DMS79 (cell line): ENCODE results near the gene AQR.
"Not testable (repeated sequence)": the region's sequence is repeated elsewhere in the genome, so short reads cannot be mapped to it uniquely, and the experiment has no call there.

Experiments
- DNase-seq: peaks from one replicate; lab custom pipeline; 2025; lab: John Stamatoyannopoulos, UW

The AQR gene

GRCh38 chr15:34969340-34970097 lies at the start of gene AQR:
AQR (minus strand) TSS chr15:34969742; CDS start chr15:34969613, 129 bp downstream.
- DNase-seq, result peak; percentile 70

GRCh38 chr15:35014241-35014640 lies 44.7 kb upstream of the AQR start:
- DNase-seq, result no peak

DNA sequence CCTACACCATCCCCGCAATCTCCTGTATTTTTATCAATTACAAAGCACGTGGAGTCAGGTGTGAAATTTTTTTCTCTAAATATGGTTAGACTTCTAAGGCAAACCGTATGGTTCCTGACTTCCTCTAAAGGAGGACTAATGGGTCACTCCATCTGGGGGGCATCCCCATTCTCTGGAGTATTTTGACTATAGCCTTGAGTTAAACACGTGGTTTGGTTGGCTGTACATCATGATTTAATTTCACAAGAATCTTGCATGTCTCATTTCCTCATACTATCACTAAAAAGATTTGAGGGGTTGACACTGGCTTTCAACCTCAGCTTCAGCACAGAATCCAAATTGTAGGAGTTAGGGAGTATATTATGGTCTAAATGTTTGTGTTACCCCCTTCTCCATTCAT lies 43.8 kb upstream of the AQR start:
- no peak for DNase-seq

DNA sequence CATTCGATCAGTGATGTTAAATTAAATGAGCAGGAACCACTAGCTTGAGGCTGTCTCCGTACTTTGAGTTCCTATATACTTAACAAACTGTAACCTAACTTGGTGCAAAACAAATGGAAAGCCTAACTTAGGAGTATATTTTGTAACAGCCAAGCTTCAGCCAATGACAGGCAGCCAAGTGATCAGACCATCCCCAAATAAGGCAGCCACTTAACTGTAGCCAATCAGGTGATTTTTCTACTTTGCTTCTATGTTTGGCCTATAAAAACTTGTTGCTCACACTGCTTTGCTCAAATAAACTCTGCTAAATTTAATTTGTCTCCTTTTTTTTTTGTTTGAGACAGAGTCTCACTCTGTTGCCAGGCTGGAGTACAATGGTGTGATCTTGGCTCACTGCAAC lies 37.9 kb upstream of the AQR start:
- DNase-seq, result no peak

DNA sequence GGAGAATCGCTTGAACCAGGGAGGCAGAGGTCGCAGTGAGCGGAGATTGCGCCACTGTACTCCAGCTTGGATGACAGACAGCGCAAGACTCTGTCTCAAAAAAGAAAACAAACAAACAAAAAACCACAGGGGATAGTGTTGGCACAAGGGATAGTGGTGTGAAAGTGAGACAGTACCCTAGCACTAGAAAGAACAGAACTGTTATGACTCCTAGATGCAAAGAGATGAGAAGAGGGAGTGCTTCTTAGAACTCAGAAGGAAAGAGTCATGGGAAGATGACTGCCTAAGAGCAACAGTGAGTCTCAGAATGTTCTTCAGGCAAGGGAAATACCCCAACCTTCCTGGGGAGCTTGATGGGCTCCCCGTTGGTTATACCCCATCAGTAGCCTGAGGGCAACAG lies 36.4 kb upstream of the AQR start:
- no peak for DNase-seq

GRCh38 chr15:35003928-35004327 lies 34.4 kb upstream of the AQR start:
- no peak for DNase-seq

GRCh38 chr15:35000511-35000910 lies 31.0 kb upstream of the AQR start:
- no peak for DNase-seq

DNA sequence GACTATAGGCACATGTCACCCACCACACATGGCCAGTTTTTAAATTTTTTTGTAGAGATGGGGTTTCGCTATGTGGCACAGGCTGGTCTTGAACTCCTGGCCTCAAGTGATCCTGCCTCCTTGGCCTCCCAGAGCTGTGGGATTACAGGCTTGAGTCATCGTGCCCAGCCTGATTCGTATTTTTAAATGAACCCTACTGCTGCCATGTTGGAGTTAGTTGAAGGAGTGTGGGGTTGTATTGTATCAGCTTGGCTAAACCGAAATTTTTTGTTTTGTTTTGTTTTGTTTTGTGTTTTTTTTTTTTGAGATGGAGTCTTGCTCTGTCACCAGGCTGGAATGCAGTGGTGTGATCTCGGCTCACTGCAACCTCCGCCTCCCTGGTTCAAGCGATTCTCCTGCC lies 30.4 kb upstream of the AQR start:
- DNase-seq, result no peak

- no peak for DNase-seq
Measured at GRCh38 chr15:34994925-34995324, 25.4 kb upstream of the AQR start.

DNA sequence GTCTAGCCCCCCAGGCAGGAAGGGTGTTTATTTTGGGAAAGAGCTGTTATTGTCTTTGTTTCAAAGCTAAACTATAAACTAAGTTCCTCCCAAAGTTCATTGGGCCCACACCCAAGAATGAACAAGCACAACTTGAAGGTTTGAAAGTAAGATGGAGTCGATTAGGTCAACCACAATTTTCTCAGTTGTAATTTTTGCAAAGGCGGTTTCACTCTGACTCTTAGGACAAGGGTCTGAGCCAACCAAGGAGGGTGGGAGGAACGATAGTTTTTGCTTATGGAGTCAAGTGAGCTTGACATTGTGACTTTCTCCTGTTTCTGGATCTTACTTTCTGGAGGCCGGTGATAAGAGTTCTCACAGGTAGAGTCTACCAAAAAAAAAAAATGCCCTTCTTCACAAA lies 24.3 kb upstream of the AQR start:
- no peak for DNase-seq

GRCh38 chr15:34993412-34993811 lies 23.9 kb upstream of the AQR start:
- no peak for DNase-seq

- DNase-seq, result peak; percentile 27
Measured at GRCh38 chr15:34988027-34988902, 18.7 kb upstream of the AQR start, which contains the start of gene ZNF770. ZNF770 (minus strand) TSS chr15:34988287; CDS start chr15:34983434, 4,853 bp downstream.

- DNase-seq, result peak; percentile 0
Measured at GRCh38 chr15:34987609-34988026, 18.1 kb upstream of the AQR start.

- DNase-seq, result no peak
Measured at GRCh38 chr15:34986771-34987480, 17.4 kb upstream of the AQR start.

DNA sequence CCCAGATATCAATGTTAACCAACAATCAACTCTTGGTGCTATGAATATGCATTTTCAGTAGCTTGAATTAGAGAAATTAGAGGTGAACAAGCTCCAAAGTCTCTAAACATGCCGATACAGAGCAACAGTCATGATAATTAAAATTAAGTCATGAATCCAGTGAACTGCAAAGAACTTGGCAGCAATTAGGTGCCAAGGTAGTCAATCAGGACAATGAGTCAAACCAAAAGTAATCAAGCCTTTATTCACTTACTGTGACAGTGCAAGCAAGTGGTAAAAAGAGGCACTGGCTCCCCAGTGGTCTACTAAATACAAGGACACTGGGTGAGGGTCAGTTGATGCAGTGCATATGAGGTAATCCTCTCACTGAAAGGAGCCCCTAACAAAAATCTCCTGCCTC lies 16.8 kb upstream of the AQR start:
- DNase-seq, result no peak

DNA sequence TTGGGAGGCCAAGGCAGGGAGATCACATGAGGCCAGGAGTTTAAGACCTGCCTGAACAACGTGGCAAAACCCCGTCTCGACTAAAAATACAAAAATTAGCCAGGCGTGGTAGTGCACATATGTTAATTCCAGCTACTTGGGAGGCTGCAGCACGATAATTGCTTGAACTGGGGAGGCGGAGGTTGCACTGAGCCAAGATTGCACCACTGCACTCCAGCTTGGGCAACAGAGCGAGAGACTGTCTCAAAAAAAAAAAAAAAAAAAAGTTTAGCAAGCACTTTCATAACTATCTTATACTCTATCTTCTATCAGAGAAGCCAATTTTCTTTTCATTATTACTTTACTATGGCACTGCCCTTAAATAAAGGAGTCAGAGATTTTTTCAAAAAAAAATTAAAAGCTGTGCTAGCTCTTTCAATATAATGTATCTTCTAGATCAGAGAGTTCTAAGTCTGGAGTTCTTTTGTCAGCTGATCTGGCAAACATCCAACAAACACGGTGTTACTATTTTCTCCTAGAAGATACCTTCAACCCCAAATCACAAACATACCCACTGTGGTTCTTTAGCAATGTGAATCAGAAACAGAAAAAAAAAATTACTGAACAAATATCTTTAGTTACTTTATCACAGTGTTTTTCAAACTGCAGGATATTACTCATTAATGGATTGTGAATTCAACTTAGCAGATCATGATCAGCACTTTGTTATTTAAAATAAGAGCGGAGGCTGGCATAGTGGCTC lies 15.5 kb upstream of the AQR start:
- DNase-seq, result no peak

- DNase-seq, result no peak
Measured at GRCh38 chr15:34976743-34977142, 7.2 kb upstream of the AQR start.

- no peak for DNase-seq
Measured at GRCh38 chr15:34976073-34976472, 6.5 kb upstream of the AQR start.

- DNase-seq, result no peak
Measured at GRCh38 chr15:34973512-34973911, 4.0 kb upstream of the AQR start.

GRCh38 chr15:34970098-34970643 lies 629 bp upstream of the AQR start:
- not testable (repeated sequence) for DNase-seq

- DNase-seq, result no peak
Measured at GRCh38 chr15:34964277-34964676, 5.3 kb downstream of the AQR start.
